Nephron (organoid): ENCODE measurements around the gene BATF2.

Experiments
- H3K27ac Mint-ChIP-seq, 3 experiments: 2 replicates each; pipeline ENCODE4 v1.8.0; 2020; ENCODE audit warnings: mixed read lengths in 3 of 3, mild to moderate bottlenecking in 2 of 3, moderate library complexity in 1 of 3
- H3K27me3 Mint-ChIP-seq: 2 replicates; pipeline ENCODE4 v1.8.0; 2021; ENCODE audit warnings: low read depth, mild to moderate bottlenecking, moderate library complexity, mixed read lengths
- H3K36me3 Mint-ChIP-seq: 2 replicates; pipeline ENCODE4 v1.8.0; 2020; ENCODE audit warnings: low read depth, mixed read lengths
- H3K4me1 Mint-ChIP-seq: 2 replicates; pipeline ENCODE4 v1.8.0; 2020; ENCODE audit warnings: mixed read lengths
- H3K4me3 Mint-ChIP-seq, 3 experiments: 2 replicates each; pipeline ENCODE4 v1.8.0; 2020; ENCODE audit warnings: mild to moderate bottlenecking in 3 of 3, mixed read lengths in 3 of 3, moderate library complexity in 2 of 3
- H3K9me3 Mint-ChIP-seq: 2 replicates; pipeline ENCODE4 v1.8.0; 2020; ENCODE audit warnings: mixed read lengths
- TF ChIP-seq, protein P1 (sequence below), 3 experiments: fragments of 200-600 bp; sonication (generic); IDR thresholded peaks; one replicate each; pipeline ENCODE4 v1.5.0; 2021; ENCODE audit warnings: antibody characterized with exemption in 3 of 3; ENCODE audit not compliant: unreplicated experiment in 3 of 3

Gene BATF2

GRCh38 chr11:65040847-65041622 lies 44.3 kb upstream of the BATF2 start, which contains the start of gene SAC3D1:
SAC3D1 (plus strand) TSS chr11:65041210; CDS start chr11:65041293, 83 bp downstream.
- Mint-ChIP-seq H3K27ac (peak within 1 kb of the TSS; percentile 98 to 99 (median 98)), H3K4me1 (peaks cover 13% of the 10 kb centered on the region), H3K36me3 (peaks cover 12% of the 10 kb centered on the region), H3K4me3 (peak within 1 kb of the TSS; percentile 94 to 97 (median 97)), H3K27me3 (peaks cover 3% of the 10 kb centered on the region), H3K9me3 (no peaks in the 10 kb centered on the region)
- TF ChIP-seq, protein P1, sequence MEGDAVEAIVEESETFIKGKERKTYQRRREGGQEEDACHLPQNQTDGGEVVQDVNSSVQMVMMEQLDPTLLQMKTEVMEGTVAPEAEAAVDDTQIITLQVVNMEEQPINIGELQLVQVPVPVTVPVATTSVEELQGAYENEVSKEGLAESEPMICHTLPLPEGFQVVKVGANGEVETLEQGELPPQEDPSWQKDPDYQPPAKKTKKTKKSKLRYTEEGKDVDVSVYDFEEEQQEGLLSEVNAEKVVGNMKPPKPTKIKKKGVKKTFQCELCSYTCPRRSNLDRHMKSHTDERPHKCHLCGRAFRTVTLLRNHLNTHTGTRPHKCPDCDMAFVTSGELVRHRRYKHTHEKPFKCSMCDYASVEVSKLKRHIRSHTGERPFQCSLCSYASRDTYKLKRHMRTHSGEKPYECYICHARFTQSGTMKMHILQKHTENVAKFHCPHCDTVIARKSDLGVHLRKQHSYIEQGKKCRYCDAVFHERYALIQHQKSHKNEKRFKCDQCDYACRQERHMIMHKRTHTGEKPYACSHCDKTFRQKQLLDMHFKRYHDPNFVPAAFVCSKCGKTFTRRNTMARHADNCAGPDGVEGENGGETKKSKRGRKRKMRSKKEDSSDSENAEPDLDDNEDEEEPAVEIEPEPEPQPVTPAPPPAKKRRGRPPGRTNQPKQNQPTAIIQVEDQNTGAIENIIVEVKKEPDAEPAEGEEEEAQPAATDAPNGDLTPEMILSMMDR (IDR thresholded peaks at IDR 0.05; ENCODE audit: unreplicated experiment in 3 of 3), result no peak

DNA sequence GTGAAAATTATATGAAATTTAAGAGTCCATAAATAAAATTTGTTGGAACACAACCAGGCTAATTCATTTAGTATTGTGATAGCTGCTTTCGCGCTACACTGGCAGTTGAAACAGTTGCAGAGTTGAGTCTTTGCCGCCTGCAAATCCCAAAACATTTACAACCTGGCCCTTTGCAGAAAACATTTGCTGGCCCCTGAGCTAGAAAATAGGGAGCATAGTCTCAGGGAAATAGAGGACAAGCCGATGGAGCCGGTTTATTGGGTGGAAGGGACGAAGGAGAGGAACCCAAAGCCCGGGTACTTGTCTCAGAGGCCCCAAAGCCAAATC lies 43.7 kb upstream of the BATF2 start:
- H3K9me3 Mint-ChIP-seq, result no peaks in the 10 kb centered on the region
- peak overlapping the region; percentile 94 to 97 (median 97) for H3K4me3 Mint-ChIP-seq
- peaks cover 3% of the 10 kb centered on the region for H3K27me3 Mint-ChIP-seq
- peaks cover 13% of the 10 kb centered on the region for H3K4me1 Mint-ChIP-seq
- peaks cover 12% of the 10 kb centered on the region for H3K36me3 Mint-ChIP-seq
- TF ChIP-seq, protein P1 (IDR thresholded peaks at IDR 0.05; ENCODE audit: unreplicated experiment in 3 of 3), result no peak
- peak overlapping the region; percentile 98 to 99 (median 98) for H3K27ac Mint-ChIP-seq

DNA sequence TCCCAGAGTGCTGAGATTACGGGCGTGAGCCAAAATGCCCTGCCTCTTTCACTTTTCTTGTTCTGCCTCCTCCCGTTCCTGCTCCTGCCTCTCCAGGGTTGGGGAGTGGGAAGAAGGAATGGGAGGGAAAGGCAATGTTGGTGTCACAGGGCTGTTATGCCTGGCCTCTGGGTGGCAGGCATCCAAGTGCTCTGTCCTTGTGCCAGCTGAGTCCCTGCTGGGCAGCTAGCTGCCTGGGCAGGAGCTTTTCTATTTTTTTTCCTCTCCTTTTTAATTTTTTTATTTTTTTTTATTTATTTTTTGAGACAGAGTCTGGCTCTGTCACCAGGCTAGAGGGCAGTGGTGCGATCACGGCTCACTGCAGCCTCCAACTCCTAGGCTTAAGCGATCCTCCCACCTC lies 40.2 kb upstream of the BATF2 start:
- Mint-ChIP-seq H3K4me3 (no peak overlapping the region), H3K36me3 (peaks cover 10% of the 10 kb centered on the region), H3K27ac (no peak overlapping the region), H3K4me1 (peaks cover 5% of the 10 kb centered on the region), H3K9me3 (no peaks in the 10 kb centered on the region), H3K27me3 (peaks cover 3% of the 10 kb centered on the region)
- TF ChIP-seq, protein P1 (IDR thresholded peaks at IDR 0.05; ENCODE audit: unreplicated experiment in 3 of 3), result no peak

DNA sequence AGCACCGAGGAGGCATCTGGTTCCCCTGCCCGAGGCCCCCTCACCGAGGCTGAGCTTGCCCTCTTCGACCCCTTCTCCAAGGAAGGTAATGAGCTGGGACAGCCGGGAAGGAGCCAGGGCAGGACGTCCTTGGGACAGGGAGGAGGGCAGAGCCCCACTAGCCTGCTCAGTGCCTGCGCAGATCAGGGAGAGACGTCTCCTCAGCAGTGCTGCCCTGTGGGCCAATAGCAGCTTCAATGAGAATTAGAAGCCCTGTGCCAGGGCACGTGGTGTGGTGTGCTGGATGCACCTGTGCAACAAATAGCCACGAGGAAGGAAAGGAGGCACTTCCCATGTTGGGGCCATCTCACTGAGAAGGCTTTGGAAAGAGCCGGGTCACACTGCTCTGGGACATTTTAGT lies 38.8 kb upstream of the BATF2 start:
- Mint-ChIP-seq H3K27ac (no peak overlapping the region), H3K36me3 (peaks cover 10% of the 10 kb centered on the region), H3K9me3 (no peaks in the 10 kb centered on the region), H3K4me3 (no peak overlapping the region), H3K4me1 (peaks cover 2% of the 10 kb centered on the region), H3K27me3 (no peaks in the 10 kb centered on the region)
- TF ChIP-seq, protein P1 (IDR thresholded peaks at IDR 0.05; ENCODE audit: unreplicated experiment in 3 of 3), result no peak

DNA sequence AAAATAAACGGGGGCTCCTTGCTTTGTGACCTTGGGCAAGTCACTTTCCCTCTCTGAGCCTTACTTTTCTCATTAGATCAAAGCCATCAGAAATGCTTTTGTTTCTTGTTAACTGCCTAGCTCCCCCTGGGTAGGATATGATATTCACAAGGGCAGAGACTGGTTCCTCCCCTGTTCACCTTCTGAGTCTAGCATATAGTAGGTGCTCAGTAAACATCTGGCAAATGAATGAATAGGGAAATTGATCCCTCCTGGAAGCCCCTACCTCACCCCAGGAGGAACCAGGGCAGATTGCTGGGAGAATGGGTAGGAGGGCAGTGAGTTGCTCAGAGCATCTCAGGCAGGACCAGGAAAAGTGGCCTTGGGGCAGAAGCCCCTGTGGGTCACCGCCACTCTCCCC lies 37.7 kb upstream of the BATF2 start:
- H3K36me3 Mint-ChIP-seq, result peaks cover 10% of the 10 kb centered on the region
- no peaks in the 10 kb centered on the region for H3K4me1 Mint-ChIP-seq
- no peaks in the 10 kb centered on the region for H3K27me3 Mint-ChIP-seq
- no peak overlapping the region for H3K27ac Mint-ChIP-seq
- TF ChIP-seq, protein P1 (IDR thresholded peaks at IDR 0.05; ENCODE audit: unreplicated experiment in 3 of 3), result no peak
- H3K4me3 Mint-ChIP-seq, result no peak overlapping the region
- H3K9me3 Mint-ChIP-seq, result no peaks in the 10 kb centered on the region

GRCh38 chr11:65032216-65032615 lies 35.4 kb upstream of the BATF2 start:
- TF ChIP-seq, protein P1 (IDR thresholded peaks at IDR 0.05; ENCODE audit: unreplicated experiment in 3 of 3), result no peak
- no peaks in the 10 kb centered on the region for H3K9me3 Mint-ChIP-seq
- peaks cover 4% of the 10 kb centered on the region for H3K36me3 Mint-ChIP-seq
- no peaks in the 10 kb centered on the region for H3K27me3 Mint-ChIP-seq
- no peak overlapping the region for H3K27ac Mint-ChIP-seq
- no peak overlapping the region for H3K4me3 Mint-ChIP-seq
- peaks cover 9% of the 10 kb centered on the region for H3K4me1 Mint-ChIP-seq
